Heart right ventricle (tissue), 16 donors: Measurements from ENCODE around the gene DIO3. TPM values are rescaled to one million over a fixed set of nuclear protein-coding genes. Genes with fewer than 3 reads are reported as not detected.

Experiments
- ATAC-seq, 8 donors: fragments of 200-7000 bp; cut with Tn5 transposase; one replicate each; pipeline ENCODE4 v1.9.1; 2020; ENCODE audit warnings: mild to moderate bottlenecking in 8 of 8, moderate library complexity in 8 of 8, moderate number of reproducible peaks in 1 of 8
- DNase-seq, 2 donors: peaks; one replicate each; pipeline ENCODE4 v3.0.0-alpha.2; 2020
- H3K27ac ChIP-seq, 10 donors: fragments of 200-600 bp; sonication (generic) in 2 of 10; one replicate each; pipeline versions ENCODE4 v1.5.0 to v1.8.0; 2020 to 2022; ENCODE audit warnings: mild to moderate bottlenecking in 3 of 10
- H3K27me3 ChIP-seq, 7 donors: fragments of 200-600 bp; one replicate each; pipeline ENCODE4 v1.8.0; 2021 to 2022; ENCODE audit warnings: mild to moderate bottlenecking in 2 of 7
- H3K36me3 ChIP-seq, 9 donors: fragments of 200-600 bp; sonication (generic) in 1 of 9; one replicate each; pipeline versions ENCODE4 v1.5.0 to v1.8.0; 2020 to 2022; ENCODE audit warnings: mild to moderate bottlenecking in 2 of 9
- H3K4me1 ChIP-seq, 9 donors: fragments of 200-600 bp; sonication (generic) in 1 of 9; one replicate each; pipeline versions ENCODE4 v1.5.0 to v1.8.0; 2020 to 2022; ENCODE audit warnings: mild to moderate bottlenecking in 4 of 9
- H3K4me3 ChIP-seq, 10 donors: fragments of 200-600 bp; sonication (generic) in 2 of 10; one replicate each; pipeline versions ENCODE4 v1.5.0 to v1.8.0; 2020 to 2022; ENCODE audit warnings: mild to moderate bottlenecking in 7 of 10, moderate library complexity in 2 of 10
- H3K9me3 ChIP-seq, 11 donors: fragments of 200-600 bp in 10 of 11; sonication (generic) in 2 of 11; one replicate each; pipeline versions ENCODE4 v1.5.0 to v1.8.0; 2013 to 2022; ENCODE audit warnings: mild to moderate bottlenecking in 2 of 11, control low read depth in 1 of 11, moderate library complexity in 1 of 11
- WGBS, 2 donors: extraction: QIAGEN DNeasy Blood & Tissue Kit; methylation state at CpG; one replicate each; pipeline ENCODE4 v1.1.7; 2013; ENCODE audit warnings: inconsistent platforms in 1 of 2; 5-methylcytosine and 5-hydroxymethylcytosine counted together
- intact Hi-C, 10 donors: fragments of 100-400 bp; cut with DNase I; formaldehyde crosslinking; loops; one replicate each; pipeline versions ENCODE4 v1.11.1 to v1.14.2; 2022
- polyA plus RNA-seq, 2 donors: library from polyadenylated mRNA; stranded (reverse); fragments of 200-250 nt; gene quantifications; one replicate each; pipeline ENCODE4 v1.2.3, GENCODE V29; 2013
- total RNA-seq, 10 donors: library from RNA; stranded (reverse); fragmentation: NEBNext Ultra II Directional in 3 of 10; extraction: Animal tissue kit (Norgen Biotek cat#: 25700) in 3 of 10; gene quantifications; one replicate each; pipeline versions ENCODE4 v1.2.1 to v1.2.4, GENCODE V29; 2021 to 2023
- TF ChIP-seq, protein P1 (sequence below), 9 donors: fragments of 200-600 bp; sonication (generic) in 2 of 9; IDR thresholded peaks; one replicate each; pipeline versions ENCODE4 v1.5.0 to v1.8.0; 2021 to 2022; ENCODE audit warnings: antibody characterized with exemption in 9 of 9, mild to moderate bottlenecking in 5 of 9, moderate library complexity in 1 of 9
- donor health status: Arrhythmogenic right ventricular cardiomyopathy.
- donor health status: ischemic (EF 13 %, LVEDD 7.1; RV severe dilation, severe dysfunction).
- donor health status: healthy with polysubstance abuse.
- donor health status: DM: no; HTN: yes; CAD: no.
- donor health status: DM: no; HTN: no; CAD: no.
- donor health status: ischemic (EF 25% LVEDD 6.9; RV normal size, moderate dysfunction).
- donor health status: ischemic (EF 25% LVEDD 5.7; RV mildly dilated, moderate dysfunction).
- donor health status: healthy.
- donor health status: DM: yes; HTN: yes; CAD: no.
- donor health status: Ischemic cardiomyopathy.
- donor health status: ischemic (EF 35%, LVEDD 5.7; RV mildly dilated, moderate dysfunction).
- donor health status: nonischemic (EF 11% LVEDD 7.7; RV severe dilation, severe dysfunction).
- donor health status: DM: yes; HTN: yes; CAD: no.
- donor health status: PGD.
- donor health status: ischemic (EF 29% LVEDD 5.4; RV normal size, mild dysfunction).
- donor health status: nonischemic (EF 23%, LVEDD 6.1; RV moderate dilation, normal function).

Gene DIO3
- total and polyA plus RNA-seq, 12 donors = 0.15 to 0.33 (median 0.24) TPM; not detected in 8

DNA sequence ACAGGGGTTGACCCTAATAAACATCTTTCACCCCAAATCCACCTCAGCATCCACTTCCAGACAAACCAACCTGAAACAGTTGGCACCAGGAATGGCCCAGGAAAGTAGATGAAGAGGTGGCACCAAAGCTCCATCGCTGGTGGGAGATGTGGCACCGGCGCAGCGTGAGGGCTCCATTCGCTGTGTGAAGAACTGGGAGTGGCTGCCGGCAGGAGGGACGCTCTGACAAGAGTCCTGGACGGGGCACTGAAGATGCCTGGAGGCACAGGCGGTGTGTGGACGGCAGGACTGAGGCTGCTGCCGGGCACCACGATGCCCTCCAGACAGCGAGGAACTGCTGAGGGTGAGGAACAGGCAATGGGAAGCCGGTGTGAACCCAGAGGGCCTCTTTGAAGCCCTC, 29.3 kb downstream of the DIO3 start:
- TF ChIP-seq, protein P1, sequence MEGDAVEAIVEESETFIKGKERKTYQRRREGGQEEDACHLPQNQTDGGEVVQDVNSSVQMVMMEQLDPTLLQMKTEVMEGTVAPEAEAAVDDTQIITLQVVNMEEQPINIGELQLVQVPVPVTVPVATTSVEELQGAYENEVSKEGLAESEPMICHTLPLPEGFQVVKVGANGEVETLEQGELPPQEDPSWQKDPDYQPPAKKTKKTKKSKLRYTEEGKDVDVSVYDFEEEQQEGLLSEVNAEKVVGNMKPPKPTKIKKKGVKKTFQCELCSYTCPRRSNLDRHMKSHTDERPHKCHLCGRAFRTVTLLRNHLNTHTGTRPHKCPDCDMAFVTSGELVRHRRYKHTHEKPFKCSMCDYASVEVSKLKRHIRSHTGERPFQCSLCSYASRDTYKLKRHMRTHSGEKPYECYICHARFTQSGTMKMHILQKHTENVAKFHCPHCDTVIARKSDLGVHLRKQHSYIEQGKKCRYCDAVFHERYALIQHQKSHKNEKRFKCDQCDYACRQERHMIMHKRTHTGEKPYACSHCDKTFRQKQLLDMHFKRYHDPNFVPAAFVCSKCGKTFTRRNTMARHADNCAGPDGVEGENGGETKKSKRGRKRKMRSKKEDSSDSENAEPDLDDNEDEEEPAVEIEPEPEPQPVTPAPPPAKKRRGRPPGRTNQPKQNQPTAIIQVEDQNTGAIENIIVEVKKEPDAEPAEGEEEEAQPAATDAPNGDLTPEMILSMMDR (IDR thresholded peaks at IDR 0.05) = no peak
- Histone ChIP-seq H3K27ac (no peak overlapping the region), H3K9me3 (peaks cover 0 to 4% (median 0%) of the 10 kb centered on the region in 11 donors), H3K27me3 (peaks cover 0 to 7% (median 4%) of the 10 kb centered on the region in 7 donors), H3K4me3 (no peak overlapping the region), H3K36me3 (no peaks in the 10 kb centered on the region), H3K4me1 (no peaks in the 10 kb centered on the region)
- WGBS, 2 donors = 91 to 94% methylated on average over 13 to 14 of the region's 14 CpGs
- DNase-seq (no peak), ATAC-seq (no peak)
- intact Hi-C loops = no loop called here

DNA sequence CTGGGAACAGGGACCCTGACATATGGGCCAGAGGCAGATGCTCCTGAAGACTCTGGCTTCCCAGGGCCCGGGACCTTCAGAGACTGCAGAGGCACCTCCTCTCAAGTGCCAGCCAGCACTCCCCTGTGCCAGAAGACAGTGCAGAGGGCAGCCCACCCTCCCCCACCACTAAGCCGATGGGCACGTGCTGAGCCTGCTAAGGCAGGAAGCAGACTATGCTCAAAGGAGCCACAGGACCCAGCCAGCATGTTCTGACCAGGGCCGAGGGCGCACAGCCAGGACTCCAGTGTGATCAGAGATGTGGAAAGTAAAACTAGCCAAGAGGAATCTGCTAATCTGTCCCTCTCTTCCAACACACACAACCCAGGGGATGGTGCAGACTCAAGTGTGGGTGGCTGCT, 29.8 kb downstream of the DIO3 start:
- peaks cover 0 to 7% (median 0%) of the 10 kb centered on the region in 7 donors for H3K27me3 ChIP-seq
- H3K36me3 ChIP-seq = no peaks in the 10 kb centered on the region
- H3K9me3 ChIP-seq = peaks cover 0 to 4% (median 0%) of the 10 kb centered on the region in 11 donors
- H3K4me3 ChIP-seq = no peak overlapping the region
- DNase-seq (no peak), ATAC-seq (peak in 1 of 8 donors; percentile 29)
- no peak overlapping the region for H3K27ac ChIP-seq
- WGBS, 2 donors = 54 to 67% methylated on average over 5 of the region's 5 CpGs
- no peaks in the 10 kb centered on the region for H3K4me1 ChIP-seq
- intact Hi-C loops = no loop called here
- TF ChIP-seq, protein P1 (IDR thresholded peaks at IDR 0.05) = no peak

DNA sequence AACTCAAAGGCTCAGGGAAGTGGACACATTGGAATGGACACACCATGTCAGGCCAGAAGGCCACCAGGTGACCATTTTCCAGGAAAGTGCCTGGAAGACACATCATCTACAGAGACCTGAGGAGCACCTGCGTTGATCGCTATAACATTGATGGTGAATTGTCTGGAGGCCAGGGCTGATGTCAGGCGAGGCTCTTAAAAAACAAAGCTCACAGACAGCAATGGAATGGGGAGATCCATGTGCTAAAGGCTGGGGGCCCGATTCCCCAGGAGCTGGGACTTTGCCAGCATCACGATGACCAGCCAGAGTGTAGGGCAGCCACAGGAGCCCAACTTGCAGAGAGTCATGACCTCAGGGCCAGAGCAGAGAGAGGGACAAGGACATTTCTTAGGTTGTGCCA, 30.3 kb downstream of the DIO3 start:
- intact Hi-C loops = no loop called here
- peaks cover 0 to 4% (median 0%) of the 10 kb centered on the region in 11 donors for H3K9me3 ChIP-seq
- TF ChIP-seq, protein P1 (IDR thresholded peaks at IDR 0.05) = no peak
- ATAC-seq = no peak
- H3K4me3 ChIP-seq = no peak overlapping the region
- peaks cover 0 to 3% (median 0%) of the 10 kb centered on the region in 9 donors for H3K4me1 ChIP-seq
- no peaks in the 10 kb centered on the region for H3K36me3 ChIP-seq
- peaks cover 0 to 7% (median 0%) of the 10 kb centered on the region in 7 donors for H3K27me3 ChIP-seq
- no peak overlapping the region for H3K27ac ChIP-seq
- no peak for DNase-seq
- WGBS, 2 donors = 91 to 92% methylated on average over 5 of the region's 5 CpGs

DNA sequence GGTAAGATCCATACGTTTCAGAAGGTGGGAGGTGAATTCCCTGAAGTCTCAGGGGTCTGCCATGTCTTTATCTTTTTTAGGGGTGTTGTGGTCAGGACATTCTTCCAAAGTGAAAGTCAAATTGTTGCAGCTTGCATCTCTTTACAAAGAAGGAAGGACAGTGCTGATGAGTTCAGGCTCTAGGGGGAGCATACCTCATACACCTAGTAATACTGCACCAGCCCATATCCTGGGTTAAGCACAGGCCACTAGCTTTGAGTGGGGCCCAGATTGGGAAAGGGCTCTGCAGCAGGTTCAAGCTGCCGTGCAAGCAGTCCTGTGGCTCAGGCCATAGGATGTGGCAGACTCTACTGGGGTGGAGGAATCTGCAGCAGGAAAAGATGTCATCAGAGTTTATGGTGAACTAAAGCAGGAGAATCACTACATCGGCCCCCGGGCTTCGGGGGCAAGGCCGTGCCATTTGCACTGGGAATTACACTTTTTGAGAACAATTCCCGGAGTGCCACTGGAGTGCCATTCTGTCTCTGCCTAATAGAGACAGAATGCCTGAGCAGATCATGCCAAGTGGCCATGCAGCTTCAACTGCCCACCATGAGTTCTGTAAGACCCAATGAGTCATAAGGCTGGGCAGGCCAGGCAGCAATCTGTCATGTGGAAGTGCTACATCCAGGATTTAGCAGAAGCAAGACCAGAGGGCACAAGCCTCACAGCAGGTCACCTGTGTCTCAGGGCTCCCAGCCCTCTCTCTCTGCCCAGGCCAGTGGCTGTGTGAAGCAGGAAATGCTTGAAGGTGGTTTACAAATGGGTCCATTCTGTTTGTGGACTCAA, 32.3 kb downstream of the DIO3 start:
- no peak for DNase-seq
- H3K4me3 ChIP-seq = no peak overlapping the region
- peaks cover 0 to 10% (median 0%) of the 10 kb centered on the region in 9 donors for H3K4me1 ChIP-seq
- H3K9me3 ChIP-seq = peaks cover 0 to 10% (median 0%) of the 10 kb centered on the region in 11 donors
- intact Hi-C loops = no loop called here
- peaks cover 0 to 6% (median 0%) of the 10 kb centered on the region in 7 donors for H3K27me3 ChIP-seq
- WGBS, 2 donors = 92 to 94% methylated on average over 7 of the region's 7 CpGs
- no peak overlapping the region for H3K27ac ChIP-seq
- TF ChIP-seq, protein P1 (IDR thresholded peaks at IDR 0.05) = no peak
- ATAC-seq = no peak
- no peaks in the 10 kb centered on the region for H3K36me3 ChIP-seq
